PC-9 (cell line): Measurements from ENCODE around the gene SAMD13.

Experiments
- CTCF ChIP-seq: fragments of 200-600 bp; sonication (generic); conservative IDR thresholded peaks from 2 replicates; pipeline ENCODE4 v1.6.1; 2017; ENCODE audit warnings: mixed run types, antibody characterized with exemption, mild to moderate bottlenecking, moderate library complexity
- EZH2 ChIP-seq: fragments of 200-600 bp; sonication (generic); IDR thresholded peaks from 2 replicates; pipeline ENCODE4 v1.8.0; 2017; ENCODE audit warnings: antibody characterized with exemption, low read depth

- TF ChIP-seq EZH2 (no peak), CTCF (no peak)
Measured at GRCh38 chr1:84286071-84286470, 15.4 kb upstream of the SAMD13 start.
